Stimulated activated CD4-positive, alpha-beta T cell treated with anti-CD3 and anti-CD28 coated beads, Interleukin-1b, Interleukin-23, amount 100 ng/mL, for 1 hour (primary cell): ENCODE measurements around the gene DNAAF3.

Experiments
- DNase-seq, 2 donors: peaks; one replicate each; pipeline ENCODE4 v3.0.0-alpha.2; 2020; ENCODE audit warnings: low read depth in 2 of 2

DNAAF3 gene

GRCh38 chr19:55153652-55154264 lies 12.7 kb downstream of the DNAAF3 start:
- no peak for DNase-seq

GRCh38 chr19:55152017-55152416 lies 14.4 kb downstream of the DNAAF3 start:
- no peak for DNase-seq

GRCh38 chr19:55149078-55150003 lies 17.1 kb downstream of the DNAAF3 start, which contains the start of gene TNNT1:
TSS of gene TNNT1 (minus strand) at chr19:55149206. CDS start at chr19:55147157, 2,049 bp downstream.
- no peak for DNase-seq

GRCh38 chr19:55147545-55148251 lies 18.7 kb downstream of the DNAAF3 start:
- no peak for DNase-seq

GRCh38 chr19:55146705-55147273 lies 19.6 kb downstream of the DNAAF3 start:
- no peak for DNase-seq

GRCh38 chr19:55146078-55146704 lies 20.2 kb downstream of the DNAAF3 start:
- DNase-seq, result no peak

GRCh38 chr19:55145232-55145631 lies 21.2 kb downstream of the DNAAF3 start:
- DNase-seq, result no peak

GRCh38 chr19:55141696-55142095 lies 24.7 kb downstream of the DNAAF3 start:
- no peak for DNase-seq

GRCh38 chr19:55137915-55138314 lies 28.5 kb downstream of the DNAAF3 start:
- no peak for DNase-seq

- DNase-seq, result no peak
Measured at GRCh38 chr19:55136399-55137102, 29.9 kb downstream of the DNAAF3 start.

GRCh38 chr19:55134736-55135135 lies 31.7 kb downstream of the DNAAF3 start:
- DNase-seq, result no peak

- DNase-seq, result no peak
Measured at GRCh38 chr19:55133639-55134444, 32.6 kb downstream of the DNAAF3 start.

GRCh38 chr19:55132453-55133129 lies 33.8 kb downstream of the DNAAF3 start:
- no peak for DNase-seq

- DNase-seq, result no peak
Measured at GRCh38 chr19:55131421-55131820, 35.0 kb downstream of the DNAAF3 start.

- DNase-seq, result no peak
Measured at GRCh38 chr19:55119053-55119452, 47.4 kb downstream of the DNAAF3 start.

GRCh38 chr19:55118401-55118991 lies 47.9 kb downstream of the DNAAF3 start:
- no peak for DNase-seq

- DNase-seq, result peak; percentile 92 to 94
Measured at GRCh38 chr19:55117663-55118391, 48.6 kb downstream of the DNAAF3 start.
